Lung (tissue), 12 donors: ENCODE measurements around the gene C12orf42. TPM values are rescaled to one million over a fixed set of nuclear protein-coding genes. Genes with fewer than 3 reads are reported as not detected.

Source experiments
- ATAC-seq: fragments of 200-7000 bp; cut with Tn5 transposase; one replicate; pipeline ENCODE4 v1.9.1; 2020; ENCODE audit warnings: moderate number of reproducible peaks; ENCODE audit not compliant: insufficient read depth, low FRiP score
- DNase-seq, 3 donors: peaks; one replicate each; pipeline ENCODE4 v3.0.0-alpha.2; 2013 to 2017
- H3K27ac ChIP-seq, 2 donors: one replicate each; pipeline ENCODE4 v1.5.1; 2013; ENCODE audit warnings: mild to moderate bottlenecking in 2 of 2, moderate library complexity in 2 of 2, control low read depth in 1 of 2, inconsistent platforms in 1 of 2, low read depth in 1 of 2, low read length in 1 of 2
- H3K27me3 ChIP-seq, 3 donors: one replicate each; pipeline ENCODE4 v1.5.1; 2013; ENCODE audit warnings: low read length in 2 of 3; ENCODE audit not compliant: control insufficient read depth in 3 of 3, insufficient read depth in 3 of 3
- H3K36me3 ChIP-seq, 4 donors: one replicate each; pipeline ENCODE4 v1.5.1; 2013; ENCODE audit warnings: low read length in 4 of 4, mild to moderate bottlenecking in 1 of 4, moderate library complexity in 1 of 4; ENCODE audit not compliant: control insufficient read depth in 4 of 4, insufficient read depth in 4 of 4
- H3K4me1 ChIP-seq, 5 donors: one replicate each; pipeline ENCODE4 v1.5.1; 2013; ENCODE audit warnings: low read length in 5 of 5, mild to moderate bottlenecking in 2 of 5, moderate library complexity in 1 of 5; ENCODE audit not compliant: control insufficient read depth in 5 of 5, insufficient read depth in 5 of 5
- H3K4me3 ChIP-seq: one replicate; pipeline ENCODE4 v1.5.1; 2013; ENCODE audit warnings: mild to moderate bottlenecking, control low read depth, moderate library complexity
- H3K9ac ChIP-seq, 2 donors: one replicate each; pipeline ENCODE4 v1.5.1; 2013; ENCODE audit warnings: low read length in 2 of 2, control low read depth in 1 of 2; ENCODE audit not compliant: insufficient read depth in 1 of 2
- H3K9me3 ChIP-seq, 4 donors: one replicate each; pipeline ENCODE4 v1.5.1; 2013; ENCODE audit warnings: low read length in 3 of 4, mild to moderate bottlenecking in 1 of 4, moderate library complexity in 1 of 4; ENCODE audit not compliant: control insufficient read depth in 4 of 4, insufficient read depth in 3 of 4
- WGBS, 2 donors: extraction: QIAGEN DNeasy Blood & Tissue Kit; methylation state at CpG; one replicate each; pipeline ENCODE4 v1.1.7; 2013; 5-methylcytosine and 5-hydroxymethylcytosine counted together
- polyA plus RNA-seq, 2 donors: library from polyadenylated mRNA; stranded (reverse); fragments of 200-250 nt; gene quantifications; one replicate each; pipeline ENCODE4 v1.2.1, GENCODE V29; 2013
- total RNA-seq, 2 donors: library from RNA; depleted of rRNA in 1 of 2; stranded (reverse); fragments of >200 nt in 1 of 2; gene quantifications; one replicate each; pipeline ENCODE4 v1.2.1, GENCODE V29; 2014 to 2021
- TF ChIP-seq, protein P1 (sequence below): IDR thresholded peaks from 2 replicates; pipeline ENCODE4 v1.5.1; 2012; ENCODE audit warnings: mild to moderate bottlenecking; ENCODE audit errors: control extremely low read depth, extremely low read depth
- donor health status: control.
- donor health status: control.
- donor health status: Bipolar disorder and iron deficiency.
- donor health status: healthy.
- donor health status: DM: yes; HTN: yes; CAD: no.

C12orf42 gene
- total and polyA plus RNA-seq, 4 donors: 0.03 TPM; not detected in 3

DNA sequence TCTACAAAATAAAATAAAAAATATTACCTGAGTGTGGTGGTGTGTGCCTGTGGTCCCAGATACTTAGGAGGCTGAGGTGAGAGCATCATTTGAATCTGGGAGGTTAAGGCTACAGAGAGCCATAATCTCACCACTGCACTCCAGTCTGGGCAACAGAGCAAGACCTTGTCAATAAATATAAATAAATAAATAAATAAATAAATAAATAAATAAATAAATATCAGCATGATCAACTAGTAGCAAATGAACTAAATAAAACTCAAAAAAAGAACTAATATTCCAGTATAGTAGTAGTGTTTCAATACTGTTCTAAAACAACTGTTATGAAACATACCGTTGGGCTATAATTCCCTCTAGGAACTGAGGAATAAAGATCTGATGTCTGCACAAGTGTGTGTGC, 74.4 kb downstream of the C12orf42 start:
- no peak overlapping the region for H3K9ac ChIP-seq
- H3K27ac ChIP-seq: no peak overlapping the region
- H3K27me3 ChIP-seq: no peaks in the 10 kb centered on the region
- H3K4me3 ChIP-seq: no peak overlapping the region
- DNase-seq (no peak), ATAC-seq (no peak)
- TF ChIP-seq, protein P1, sequence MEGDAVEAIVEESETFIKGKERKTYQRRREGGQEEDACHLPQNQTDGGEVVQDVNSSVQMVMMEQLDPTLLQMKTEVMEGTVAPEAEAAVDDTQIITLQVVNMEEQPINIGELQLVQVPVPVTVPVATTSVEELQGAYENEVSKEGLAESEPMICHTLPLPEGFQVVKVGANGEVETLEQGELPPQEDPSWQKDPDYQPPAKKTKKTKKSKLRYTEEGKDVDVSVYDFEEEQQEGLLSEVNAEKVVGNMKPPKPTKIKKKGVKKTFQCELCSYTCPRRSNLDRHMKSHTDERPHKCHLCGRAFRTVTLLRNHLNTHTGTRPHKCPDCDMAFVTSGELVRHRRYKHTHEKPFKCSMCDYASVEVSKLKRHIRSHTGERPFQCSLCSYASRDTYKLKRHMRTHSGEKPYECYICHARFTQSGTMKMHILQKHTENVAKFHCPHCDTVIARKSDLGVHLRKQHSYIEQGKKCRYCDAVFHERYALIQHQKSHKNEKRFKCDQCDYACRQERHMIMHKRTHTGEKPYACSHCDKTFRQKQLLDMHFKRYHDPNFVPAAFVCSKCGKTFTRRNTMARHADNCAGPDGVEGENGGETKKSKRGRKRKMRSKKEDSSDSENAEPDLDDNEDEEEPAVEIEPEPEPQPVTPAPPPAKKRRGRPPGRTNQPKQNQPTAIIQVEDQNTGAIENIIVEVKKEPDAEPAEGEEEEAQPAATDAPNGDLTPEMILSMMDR: no peak
- no peaks in the 10 kb centered on the region for H3K36me3 ChIP-seq
- WGBS, 2 donors: 94 to 97% methylated on average over 1 of the region's 1 CpG
- no peaks in the 10 kb centered on the region for H3K4me1 ChIP-seq
- peaks cover 0 to 1% (median 0%) of the 10 kb centered on the region in 4 donors for H3K9me3 ChIP-seq

DNA sequence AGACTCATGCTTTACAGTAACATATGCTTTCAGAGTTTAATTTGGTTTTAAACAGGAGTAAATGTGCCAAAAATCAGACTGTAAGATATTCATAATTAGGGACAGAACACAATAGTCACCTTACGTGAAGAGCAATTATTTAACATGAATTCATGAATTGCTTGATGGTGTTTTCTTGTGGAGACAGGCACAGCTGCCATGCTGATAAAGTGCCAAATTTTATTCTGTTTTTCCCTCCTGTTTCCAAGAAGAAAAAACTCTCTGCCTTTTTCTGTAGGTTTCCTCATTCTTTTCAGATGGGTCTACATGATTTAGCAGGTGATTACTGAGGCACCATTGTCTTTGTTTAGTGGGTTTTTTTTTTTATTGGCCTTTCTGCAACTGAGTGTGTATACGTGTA, 80.1 kb downstream of the C12orf42 start:
- H3K4me3 ChIP-seq: no peak overlapping the region
- TF ChIP-seq, protein P1: no peak
- H3K4me1 ChIP-seq: no peaks in the 10 kb centered on the region
- H3K9me3 ChIP-seq: no peaks in the 10 kb centered on the region
- no peak overlapping the region for H3K9ac ChIP-seq
- no peaks in the 10 kb centered on the region for H3K27me3 ChIP-seq
- no peak for ATAC-seq
- no peaks in the 10 kb centered on the region for H3K36me3 ChIP-seq
- H3K27ac ChIP-seq: no peak overlapping the region
- WGBS, 2 donors: 86 to 90% methylated on average over 2 of the region's 2 CpGs
- no peak for DNase-seq

DNA sequence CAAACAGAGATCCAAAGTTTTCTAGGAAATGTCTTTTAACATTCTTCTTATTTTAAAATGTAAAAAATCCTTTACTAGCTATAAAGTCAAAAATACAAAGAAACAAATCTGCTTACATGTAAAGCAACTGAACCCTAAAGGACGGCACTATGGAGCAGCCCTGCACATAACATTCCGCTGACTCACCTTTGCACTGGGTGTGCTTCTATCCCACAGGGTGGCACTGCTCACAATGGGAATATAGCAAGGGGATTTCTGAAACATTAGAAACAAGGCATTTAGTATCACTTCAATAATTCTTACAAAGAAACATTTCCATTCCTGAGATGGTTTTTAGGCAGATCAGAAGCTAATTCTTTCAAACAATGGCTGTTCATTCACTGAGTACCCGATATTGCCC, 94.3 kb downstream of the C12orf42 start:
- Histone ChIP-seq H3K9me3 (no peaks in the 10 kb centered on the region), H3K27me3 (no peaks in the 10 kb centered on the region), H3K27ac (no peak overlapping the region), H3K36me3 (no peaks in the 10 kb centered on the region), H3K4me3 (no peak overlapping the region), H3K4me1 (no peaks in the 10 kb centered on the region), H3K9ac (no peak overlapping the region)
- ATAC-seq (no peak), DNase-seq (no peak)
- 82 to 84% methylated on average over 3 of the region's 3 CpGs for WGBS, 2 donors
- TF ChIP-seq, protein P1: no peak

DNA sequence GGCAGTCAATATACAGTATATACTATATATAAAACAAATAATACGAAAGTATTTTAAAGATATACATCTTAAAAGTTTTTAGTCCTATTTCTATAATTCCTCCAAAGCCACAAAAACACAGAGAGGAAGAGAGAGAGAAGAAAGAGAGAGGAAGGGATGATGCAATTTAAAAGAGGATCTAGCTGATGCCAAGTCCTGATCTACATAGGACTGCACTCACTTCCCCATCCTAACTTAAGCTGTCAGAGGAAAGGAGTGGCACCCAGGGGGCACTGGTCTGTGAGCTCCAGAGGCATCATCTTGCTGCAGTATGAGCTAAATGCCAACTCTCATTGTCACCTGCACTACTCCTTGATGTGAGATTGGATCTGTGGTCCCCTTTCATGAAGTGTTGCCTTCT, 95.8 kb downstream of the C12orf42 start:
- Histone ChIP-seq H3K9ac (no peak overlapping the region), H3K4me1 (no peaks in the 10 kb centered on the region), H3K9me3 (no peaks in the 10 kb centered on the region), H3K4me3 (no peak overlapping the region), H3K27ac (no peak overlapping the region), H3K36me3 (no peaks in the 10 kb centered on the region), H3K27me3 (no peaks in the 10 kb centered on the region)
- ATAC-seq (no peak), DNase-seq (no peak)
- TF ChIP-seq, protein P1: no peak
- 59 to 78% methylated on average over 1 of the region's 1 CpG for WGBS, 2 donors
